Neural cell (in vitro differentiated cells): ENCODE data around the gene PCSK4. TPM values are rescaled to one million over a fixed set of nuclear protein-coding genes. Genes with fewer than 3 reads are reported as not detected.

Experiments used
- H2AFZ ChIP-seq: fragments of 200-600, 300-800 bp; sonication (generic), shearing (Covaris generic); 2 replicates; pipeline ENCODE4 v1.6.0; 2014; ENCODE audit warnings: low read depth, mild to moderate bottlenecking, antibody characterized with exemption, low read length, moderate library complexity
- H3F3A ChIP-seq: fragments of 200-600 bp; shearing (Covaris generic); 2 replicates; pipeline ENCODE4 v1.6.1; 2016; ENCODE audit warnings: mild to moderate bottlenecking, moderate library complexity, mixed read lengths, antibody characterized with exemption, low read length; ENCODE audit not compliant: insufficient read depth, poor library complexity, severe bottlenecking
- H3K27ac ChIP-seq: fragments of 200-600, 300-800 bp; sonication (generic), shearing (Covaris generic); 2 replicates; pipeline ENCODE4 v1.5.1; 2014; ENCODE audit warnings: mild to moderate bottlenecking, low read length, moderate library complexity
- H3K27me3 ChIP-seq: fragments of 300-800, 200-600 bp; sonication (generic), shearing (Covaris generic); 2 replicates; pipeline ENCODE4 v1.6.0; 2014; ENCODE audit warnings: mild to moderate bottlenecking, low read depth, low read length, moderate library complexity; ENCODE audit not compliant: insufficient read depth
- H3K36me3 ChIP-seq: fragments of 300-800, 200-600 bp; sonication (generic), shearing (Covaris generic); 2 replicates; pipeline ENCODE4 v1.5.1; 2014; ENCODE audit warnings: mild to moderate bottlenecking, antibody characterized with exemption, low read length, moderate library complexity; ENCODE audit not compliant: insufficient read depth
- H3K4me2 ChIP-seq: fragments of 300-800, 200-600 bp; sonication (generic), shearing (Covaris generic); 2 replicates; pipeline ENCODE4 v1.6.0; 2014; ENCODE audit warnings: mild to moderate bottlenecking, low read length
- H3K4me3 ChIP-seq: fragments of 300-800, 200-600 bp; sonication (generic), shearing (Covaris generic); 2 replicates; pipeline ENCODE4 v1.5.1; 2014; ENCODE audit warnings: mild to moderate bottlenecking, low read length, moderate library complexity
- H3K79me2 ChIP-seq: fragments of 200-600 bp; shearing (Covaris generic); replicated peaks from 2 replicates; pipeline ENCODE4 v1.6.0; 2014; ENCODE audit warnings: mild to moderate bottlenecking, low read length, moderate library complexity; ENCODE audit not compliant: insufficient read depth
- H3K9ac ChIP-seq: fragments of 300-800, 200-600 bp; sonication (generic), shearing (Covaris generic); 2 replicates; pipeline ENCODE4 v1.6.1; 2016; ENCODE audit warnings: mild to moderate bottlenecking, low read length, mixed read lengths
- H3K9me2 ChIP-seq: fragments of 200-600 bp; shearing (Covaris generic); 2 replicates; pipeline ENCODE4 v1.6.1; 2016; ENCODE audit warnings: mild to moderate bottlenecking, low read length, mixed read lengths; ENCODE audit not compliant: insufficient read depth
- H3K9me3 ChIP-seq: fragments of 200-600, 300-800 bp; sonication (generic), shearing (Covaris generic); 2 replicates; pipeline ENCODE4 v1.6.1; 2016; ENCODE audit warnings: mild to moderate bottlenecking, mixed run types, low read length, moderate library complexity, mixed read lengths
- H4K20me1 ChIP-seq: fragments of 200-600 bp; shearing (Covaris generic); 2 replicates; pipeline ENCODE4 v1.6.1; 2016; ENCODE audit warnings: mild to moderate bottlenecking, mixed run types; ENCODE audit not compliant: insufficient read depth
- EP300 ChIP-seq: fragments of 450-650 bp; conservative IDR thresholded peaks from 2 replicates; pipeline ENCODE4 v1.6.1; 2014; ENCODE audit warnings: antibody characterized with exemption, mild to moderate bottlenecking, moderate library complexity; ENCODE audit not compliant: poor library complexity, severe bottlenecking
- EZH2 ChIP-seq: fragments of 200-600, 300-800 bp; shearing (Covaris generic), sonication (generic); IDR thresholded peaks from 2 replicates; pipeline ENCODE4 v1.6.1; 2014; ENCODE audit warnings: antibody characterized with exemption, low read length, borderline replicate concordance, mild to moderate bottlenecking; ENCODE audit not compliant: insufficient read depth, poor library complexity, severe bottlenecking
- MXI1 ChIP-seq: fragments of 450-650 bp; conservative IDR thresholded peaks from 2 replicates; pipeline ENCODE4 v1.6.1; 2014; ENCODE audit warnings: antibody characterized with exemption, mild to moderate bottlenecking; ENCODE audit not compliant: poor library complexity, severe bottlenecking
- POLR2AphosphoS5 ChIP-seq: IDR thresholded peaks from 2 replicates; pipeline ENCODE4 v1.6.1; 2012
- RAD21 ChIP-seq: fragments of 450-650 bp; conservative IDR thresholded peaks from 2 replicates; pipeline ENCODE4 v1.6.1; 2014; ENCODE audit warnings: antibody characterized with exemption, mild to moderate bottlenecking, moderate library complexity
- REST ChIP-seq: IDR thresholded peaks from 2 replicates; pipeline ENCODE4 v1.6.1; 2012; ENCODE audit warnings: borderline replicate concordance
- SMC3 ChIP-seq: fragments of 450-650 bp; conservative IDR thresholded peaks from 2 replicates; pipeline ENCODE4 v1.6.1; 2014; ENCODE audit warnings: antibody characterized with exemption, mild to moderate bottlenecking, moderate library complexity; ENCODE audit not compliant: poor library complexity
- TAF1 ChIP-seq: IDR thresholded peaks from 2 replicates; pipeline ENCODE4 v1.6.1; 2012; ENCODE audit warnings: low read depth
- polyA plus RNA-seq: library from polyadenylated mRNA; depleted of rRNA; stranded (reverse); fragments of >200 nt; gene quantifications from 2 replicates; pipeline ENCODE4 v1.2.3, GENCODE V29; 2014
- TF ChIP-seq, protein P1 (sequence below): fragments of 450-650 bp; IDR thresholded peaks from 2 replicates; pipeline ENCODE4 v1.5.1; 2014; ENCODE audit warnings: antibody characterized with exemption, mild to moderate bottlenecking, moderate library complexity; ENCODE audit not compliant: poor library complexity, severe bottlenecking

The PCSK4 gene
- polyA plus RNA-seq, 1 donor from 2014 or later, result 11.8 TPM

DNA sequence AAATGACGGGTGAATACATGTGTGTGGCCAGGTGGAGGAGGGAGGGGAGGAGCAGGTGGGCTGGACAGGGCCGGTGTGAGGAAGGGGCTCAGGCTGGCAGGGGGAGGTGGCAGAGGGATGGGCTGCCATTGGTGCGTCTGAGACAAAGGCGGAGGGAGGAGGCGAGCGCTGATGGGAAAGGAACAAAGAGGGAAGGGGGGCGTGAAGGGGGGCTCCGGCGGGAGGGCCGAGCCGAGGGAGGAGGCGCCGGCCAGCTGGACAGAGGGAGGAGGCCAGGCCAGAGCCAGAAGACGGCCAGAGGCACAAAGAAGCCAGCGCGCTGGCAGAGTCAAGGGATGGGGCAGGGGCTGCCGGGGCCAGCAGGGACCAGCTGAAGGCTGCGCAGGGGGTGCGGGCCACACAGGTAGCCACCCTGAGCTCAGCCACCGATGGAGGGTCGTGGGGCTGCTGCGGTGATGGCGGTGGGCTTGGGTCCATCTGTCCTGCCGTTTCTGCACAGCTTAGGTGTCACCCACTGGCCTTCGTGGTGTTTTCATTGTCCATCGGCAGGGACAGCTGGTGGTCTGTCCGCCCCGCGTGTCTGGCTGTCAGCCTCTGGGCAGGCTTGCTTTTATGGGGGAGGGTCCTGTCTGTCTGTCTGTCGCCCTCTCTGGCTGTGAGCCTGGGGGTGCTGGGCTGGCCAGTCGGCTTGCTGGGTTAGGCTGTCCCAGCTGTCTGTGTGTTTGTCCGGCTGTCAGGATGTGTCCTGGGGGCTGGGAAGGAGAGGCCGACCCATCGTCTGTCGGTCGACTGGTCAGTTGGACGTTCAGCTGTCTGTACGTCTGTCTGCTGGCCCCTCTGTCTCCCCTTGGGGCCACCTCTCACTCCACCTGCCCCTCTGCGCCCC is 38.0 kb downstream of the PCSK4 start:
- peak overlapping the region; percentile 99 for H3K9ac ChIP-seq
- peak; percentile 40 for TF ChIP-seq EP300
- peak; percentile 73 for TF ChIP-seq POLR2AphosphoS5
- TF ChIP-seq, protein P1, sequence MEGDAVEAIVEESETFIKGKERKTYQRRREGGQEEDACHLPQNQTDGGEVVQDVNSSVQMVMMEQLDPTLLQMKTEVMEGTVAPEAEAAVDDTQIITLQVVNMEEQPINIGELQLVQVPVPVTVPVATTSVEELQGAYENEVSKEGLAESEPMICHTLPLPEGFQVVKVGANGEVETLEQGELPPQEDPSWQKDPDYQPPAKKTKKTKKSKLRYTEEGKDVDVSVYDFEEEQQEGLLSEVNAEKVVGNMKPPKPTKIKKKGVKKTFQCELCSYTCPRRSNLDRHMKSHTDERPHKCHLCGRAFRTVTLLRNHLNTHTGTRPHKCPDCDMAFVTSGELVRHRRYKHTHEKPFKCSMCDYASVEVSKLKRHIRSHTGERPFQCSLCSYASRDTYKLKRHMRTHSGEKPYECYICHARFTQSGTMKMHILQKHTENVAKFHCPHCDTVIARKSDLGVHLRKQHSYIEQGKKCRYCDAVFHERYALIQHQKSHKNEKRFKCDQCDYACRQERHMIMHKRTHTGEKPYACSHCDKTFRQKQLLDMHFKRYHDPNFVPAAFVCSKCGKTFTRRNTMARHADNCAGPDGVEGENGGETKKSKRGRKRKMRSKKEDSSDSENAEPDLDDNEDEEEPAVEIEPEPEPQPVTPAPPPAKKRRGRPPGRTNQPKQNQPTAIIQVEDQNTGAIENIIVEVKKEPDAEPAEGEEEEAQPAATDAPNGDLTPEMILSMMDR, result no peak
- peaks cover 18% of the 10 kb centered on the region for H4K20me1 ChIP-seq
- H3K36me3 ChIP-seq, result peaks cover 4% of the 10 kb centered on the region
- peaks cover 82% of the 10 kb centered on the region for H3K79me2 ChIP-seq
- no peaks in the 10 kb centered on the region for H3F3A ChIP-seq
- no peak overlapping the region for H2AFZ ChIP-seq
- H3K9me3 ChIP-seq, result no peaks in the 10 kb centered on the region
- H3K27me3 ChIP-seq, result no peaks in the 10 kb centered on the region
- H3K4me2 ChIP-seq, result peak overlapping the region; percentile 98
- H3K9me2 ChIP-seq, result no peaks in the 10 kb centered on the region
- peak overlapping the region; percentile 77 for H3K4me3 ChIP-seq
- peak overlapping the region; percentile 98 for H3K27ac ChIP-seq

- Histone ChIP-seq H3K36me3 (peaks cover 4% of the 10 kb centered on the region), H3K27ac (peak overlapping the region; percentile 98), H3F3A (no peaks in the 10 kb centered on the region), H3K4me3 (peak overlapping the region; percentile 77), H3K9me3 (no peaks in the 10 kb centered on the region), H3K79me2 (peaks cover 84% of the 10 kb centered on the region), H3K4me2 (peak overlapping the region; percentile 97), H3K27me3 (no peaks in the 10 kb centered on the region), H4K20me1 (peaks cover 8% of the 10 kb centered on the region), H3K9ac (peak overlapping the region; percentile 99), H3K9me2 (no peaks in the 10 kb centered on the region), H2AFZ (no peak overlapping the region)
- no peak for TF ChIP-seq RAD21
- no peak for TF ChIP-seq EZH2
Measured at GRCh38 chr19:1450735-1451731, 39.1 kb downstream of the PCSK4 start.

GRCh38 chr19:1449467-1450442 is 40.4 kb downstream of the PCSK4 start, which contains the start of gene APC2:
APC2 (plus strand) TSS chr19:1450121; CDS start chr19:1453002, 2,881 bp downstream.
- peaks cover 72% of the 10 kb centered on the region for H3K79me2 ChIP-seq
- H3K36me3 ChIP-seq, result peaks cover 4% of the 10 kb centered on the region
- no peaks in the 10 kb centered on the region for H3K9me3 ChIP-seq
- H3K4me3 ChIP-seq, result peak within 1 kb of the TSS; percentile 77
- peak within 1 kb of the TSS; percentile 97 for H3K4me2 ChIP-seq
- peak within 1 kb of the TSS; percentile 1 for H2AFZ ChIP-seq
- no peaks in the 10 kb centered on the region for H3K9me2 ChIP-seq
- no peaks in the 10 kb centered on the region for H4K20me1 ChIP-seq
- no peaks in the 10 kb centered on the region for H3K27me3 ChIP-seq
- peaks cover 4% of the 10 kb centered on the region for H3F3A ChIP-seq
- peak within 1 kb of the TSS; percentile 98 for H3K27ac ChIP-seq
- peak within 1 kb of the TSS; percentile 99 for H3K9ac ChIP-seq
- TF ChIP-seq TAF1 (no peak), MXI1 (peak; percentile 78), EP300 (peak; percentile 79), RAD21 (no peak), SMC3 (peak; percentile 50), POLR2AphosphoS5 (peak; percentile 92), REST (peak; percentile 33)
- TF ChIP-seq, protein P1, result peak; percentile 28
